RWPE2 (cell line): ENCODE data around the gene SLCO3A1.

Source experiments
- ATAC-seq: fragments of 200-7000 bp; cut with Tn5 transposase; 3 replicates; pipeline ENCODE4 v1.9.1; 2021; ENCODE audit warnings: low read depth
- DNase-seq: peaks from one replicate; pipeline ENCODE4 v3.0.0-alpha.2; 2020; ENCODE audit warnings: low spot score
- H3K27ac ChIP-seq: fragments of 450-650 bp; 2 replicates; pipeline ENCODE4 v1.5.1; 2017; ENCODE audit warnings: mild to moderate bottlenecking; ENCODE audit not compliant: poor library complexity, severe bottlenecking
- H3K27me3 ChIP-seq: fragments of 250-450 bp; sonication (Bioruptor Pico); 2 replicates; pipeline ENCODE4 v1.5.1; 2021; ENCODE audit warnings: mild to moderate bottlenecking, moderate library complexity; ENCODE audit not compliant: insufficient read depth, poor library complexity, severe bottlenecking
- H3K36me3 ChIP-seq: fragments of 250-450 bp; sonication (Bioruptor Pico); 2 replicates; pipeline ENCODE4 v1.5.1; 2020; ENCODE audit warnings: low read depth, mild to moderate bottlenecking, moderate library complexity
- H3K4me1 ChIP-seq: fragments of 250-450 bp; sonication (Bioruptor Pico); 2 replicates; pipeline ENCODE4 v1.5.1; 2021; ENCODE audit warnings: mild to moderate bottlenecking, moderate library complexity; ENCODE audit not compliant: insufficient read depth, poor library complexity, severe bottlenecking
- H3K4me3 ChIP-seq: fragments of 250-450 bp; sonication (Bioruptor Pico); 2 replicates; pipeline ENCODE4 v1.5.1; 2021; ENCODE audit warnings: mild to moderate bottlenecking, moderate library complexity; ENCODE audit not compliant: severe bottlenecking
- H3K9me3 ChIP-seq: fragments of 250-450 bp; sonication (Bioruptor Pico); 2 replicates; pipeline ENCODE4 v1.5.1; 2021; ENCODE audit warnings: mild to moderate bottlenecking, moderate library complexity; ENCODE audit not compliant: severe bottlenecking
- TF ChIP-seq, protein P1 (sequence below): fragments of 450-650 bp; IDR thresholded peaks from one replicate; pipeline ENCODE4 v1.5.1; 2017; ENCODE audit warnings: mild to moderate bottlenecking, moderate library complexity; ENCODE audit not compliant: poor library complexity, severe bottlenecking

The SLCO3A1 gene

DNA sequence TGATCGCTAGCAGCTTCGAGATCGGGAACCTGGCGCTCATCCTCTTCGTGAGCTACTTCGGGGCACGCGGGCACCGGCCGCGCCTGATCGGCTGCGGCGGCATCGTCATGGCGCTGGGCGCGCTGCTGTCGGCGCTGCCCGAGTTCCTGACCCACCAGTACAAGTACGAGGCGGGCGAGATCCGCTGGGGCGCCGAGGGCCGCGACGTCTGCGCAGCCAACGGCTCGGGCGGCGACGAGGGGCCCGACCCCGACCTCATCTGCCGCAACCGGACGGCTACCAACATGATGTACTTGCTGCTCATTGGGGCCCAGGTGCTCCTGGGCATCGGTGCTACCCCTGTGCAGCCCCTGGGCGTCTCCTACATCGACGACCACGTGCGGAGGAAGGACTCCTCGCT is 62.5 kb downstream of the SLCO3A1 start:
- no peaks in the 10 kb centered on the region for H3K27me3 ChIP-seq
- H3K9me3 ChIP-seq: no peaks in the 10 kb centered on the region
- peaks cover 4% of the 10 kb centered on the region for H3K36me3 ChIP-seq
- TF ChIP-seq, protein P1, sequence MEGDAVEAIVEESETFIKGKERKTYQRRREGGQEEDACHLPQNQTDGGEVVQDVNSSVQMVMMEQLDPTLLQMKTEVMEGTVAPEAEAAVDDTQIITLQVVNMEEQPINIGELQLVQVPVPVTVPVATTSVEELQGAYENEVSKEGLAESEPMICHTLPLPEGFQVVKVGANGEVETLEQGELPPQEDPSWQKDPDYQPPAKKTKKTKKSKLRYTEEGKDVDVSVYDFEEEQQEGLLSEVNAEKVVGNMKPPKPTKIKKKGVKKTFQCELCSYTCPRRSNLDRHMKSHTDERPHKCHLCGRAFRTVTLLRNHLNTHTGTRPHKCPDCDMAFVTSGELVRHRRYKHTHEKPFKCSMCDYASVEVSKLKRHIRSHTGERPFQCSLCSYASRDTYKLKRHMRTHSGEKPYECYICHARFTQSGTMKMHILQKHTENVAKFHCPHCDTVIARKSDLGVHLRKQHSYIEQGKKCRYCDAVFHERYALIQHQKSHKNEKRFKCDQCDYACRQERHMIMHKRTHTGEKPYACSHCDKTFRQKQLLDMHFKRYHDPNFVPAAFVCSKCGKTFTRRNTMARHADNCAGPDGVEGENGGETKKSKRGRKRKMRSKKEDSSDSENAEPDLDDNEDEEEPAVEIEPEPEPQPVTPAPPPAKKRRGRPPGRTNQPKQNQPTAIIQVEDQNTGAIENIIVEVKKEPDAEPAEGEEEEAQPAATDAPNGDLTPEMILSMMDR: no peak
- ATAC-seq (no peak), DNase-seq (no peak)
- no peaks in the 10 kb centered on the region for H3K4me1 ChIP-seq
- no peak overlapping the region for H3K27ac ChIP-seq
- no peak overlapping the region for H3K4me3 ChIP-seq

DNA sequence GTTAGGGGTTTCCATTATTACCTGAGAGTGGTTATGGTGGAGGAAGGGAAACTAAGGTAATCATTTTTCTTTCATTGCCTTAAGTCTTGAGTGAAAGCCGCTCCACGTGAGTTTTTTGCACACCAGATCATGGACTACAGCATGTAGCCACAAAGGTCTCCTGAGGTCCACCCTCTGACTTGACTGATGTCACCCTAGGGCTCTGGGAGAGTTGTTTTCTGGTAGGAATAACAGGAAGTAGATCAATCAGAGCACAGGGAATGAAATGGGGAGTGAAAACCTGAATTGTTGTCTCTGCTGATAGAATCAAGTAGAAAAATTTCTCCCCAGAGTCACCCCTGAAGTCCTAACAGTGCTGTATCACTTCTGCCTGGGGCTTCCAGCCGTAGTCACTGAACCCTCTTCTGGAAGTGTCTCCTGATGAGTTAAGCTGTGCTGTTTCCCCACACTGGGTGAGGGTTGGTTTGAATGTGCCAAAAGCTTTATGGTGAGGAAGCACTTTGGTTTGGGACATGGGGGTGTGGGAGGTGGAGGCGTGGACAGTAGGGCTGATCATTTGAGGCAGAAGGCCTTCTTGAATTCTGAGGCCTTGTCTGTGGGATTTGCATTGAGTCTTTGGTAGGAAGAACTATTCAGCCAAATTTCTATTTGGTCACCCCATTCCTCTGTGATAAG is 64.3 kb downstream of the SLCO3A1 start:
- Histone ChIP-seq H3K36me3 (peaks cover 4% of the 10 kb centered on the region), H3K27me3 (no peaks in the 10 kb centered on the region), H3K27ac (no peak overlapping the region), H3K4me1 (no peaks in the 10 kb centered on the region), H3K4me3 (no peak overlapping the region), H3K9me3 (no peaks in the 10 kb centered on the region)
- ATAC-seq: no peak
- TF ChIP-seq, protein P1: no peak
- no peak for DNase-seq

DNA sequence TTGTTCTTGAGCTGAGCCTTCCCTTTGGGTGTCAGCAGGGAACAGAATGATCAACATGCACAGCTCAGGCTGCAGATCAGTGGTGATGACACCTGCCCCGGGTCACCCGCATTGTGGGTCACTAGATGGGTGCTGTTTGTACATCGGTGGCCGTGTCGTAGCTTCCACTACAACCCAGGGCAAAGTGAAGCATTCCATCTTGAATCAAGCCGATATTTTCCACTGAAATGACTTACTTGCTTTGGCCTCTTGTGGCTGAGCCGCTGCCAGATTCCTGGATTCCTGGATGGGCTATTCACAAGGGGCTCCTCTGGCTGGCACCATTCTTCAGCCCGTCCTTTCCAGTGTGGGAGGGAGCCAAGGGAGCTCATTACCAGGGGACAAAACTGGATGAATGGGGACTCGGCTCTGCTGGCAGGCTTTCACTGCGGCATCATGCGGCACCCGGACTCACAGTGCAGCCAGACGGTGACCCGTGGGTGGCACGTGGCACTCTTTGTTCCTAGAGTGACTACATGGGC is 65.6 kb downstream of the SLCO3A1 start:
- TF ChIP-seq, protein P1: no peak
- no peaks in the 10 kb centered on the region for H3K27me3 ChIP-seq
- H3K4me1 ChIP-seq: no peaks in the 10 kb centered on the region
- H3K9me3 ChIP-seq: no peaks in the 10 kb centered on the region
- peaks cover 4% of the 10 kb centered on the region for H3K36me3 ChIP-seq
- DNase-seq (no peak), ATAC-seq (no peak)
- H3K4me3 ChIP-seq: no peak overlapping the region
- no peak overlapping the region for H3K27ac ChIP-seq

DNA sequence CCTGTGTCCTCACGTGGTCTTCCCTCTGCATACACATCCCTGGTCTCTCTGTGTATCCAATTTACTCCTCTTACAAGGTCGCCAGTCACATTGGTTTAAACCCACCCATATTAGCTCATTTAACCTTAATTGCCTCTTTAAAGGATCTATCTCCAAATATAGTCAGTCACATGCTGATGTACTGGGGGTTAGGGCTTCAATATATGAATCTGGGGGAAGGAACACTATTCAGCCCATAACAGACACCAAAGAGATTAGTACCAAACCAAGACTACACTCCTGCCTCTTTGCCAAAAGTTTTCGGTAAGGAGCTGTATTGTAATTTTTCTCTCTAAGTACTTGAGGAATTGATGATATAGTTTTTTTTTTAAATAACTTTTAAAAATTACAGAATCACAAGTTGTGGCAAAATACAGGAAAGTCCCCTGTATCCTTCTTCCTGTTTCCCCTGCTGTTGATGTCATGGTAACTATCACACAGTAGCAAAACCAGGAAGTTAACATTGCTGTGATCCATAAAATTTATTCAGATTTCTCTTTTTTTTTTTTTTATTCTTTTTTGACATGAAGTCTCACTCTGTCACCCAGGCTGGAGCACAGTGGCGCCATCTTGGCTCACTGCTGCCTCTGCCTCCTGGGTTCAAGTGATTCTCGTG is 67.8 kb downstream of the SLCO3A1 start:
- no peak overlapping the region for H3K27ac ChIP-seq
- TF ChIP-seq, protein P1: no peak
- H3K36me3 ChIP-seq: peaks cover 4% of the 10 kb centered on the region
- no peaks in the 10 kb centered on the region for H3K9me3 ChIP-seq
- no peak for ATAC-seq
- no peak for DNase-seq
- no peaks in the 10 kb centered on the region for H3K4me1 ChIP-seq
- no peaks in the 10 kb centered on the region for H3K27me3 ChIP-seq
- no peak overlapping the region for H3K4me3 ChIP-seq

DNA sequence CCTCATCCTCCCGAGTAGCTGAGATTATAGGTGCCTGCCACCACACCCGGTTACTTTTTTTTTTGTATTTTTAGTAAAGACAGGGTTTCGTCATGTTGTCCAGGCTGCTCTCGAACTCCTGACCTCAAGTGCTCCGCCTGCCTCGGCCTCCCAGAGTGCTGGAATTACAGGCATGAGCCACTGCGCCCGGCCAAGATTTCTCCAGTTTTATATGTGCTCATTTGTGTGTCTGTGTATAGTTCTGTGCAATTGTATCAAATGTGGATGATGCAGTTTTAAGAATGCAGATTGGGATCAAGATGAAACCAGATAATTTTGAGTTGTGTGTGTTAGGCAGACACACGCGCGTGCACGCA is 68.3 kb downstream of the SLCO3A1 start:
- ATAC-seq (no peak), DNase-seq (no peak)
- no peak overlapping the region for H3K4me3 ChIP-seq
- H3K36me3 ChIP-seq: no peaks in the 10 kb centered on the region; the same call in 1 of the 2 replicates
- TF ChIP-seq, protein P1: no peak
- no peaks in the 10 kb centered on the region for H3K4me1 ChIP-seq
- H3K27ac ChIP-seq: no peak overlapping the region
- no peaks in the 10 kb centered on the region for H3K27me3 ChIP-seq
- H3K9me3 ChIP-seq: no peaks in the 10 kb centered on the region
